ENCODE measurements around the gene TMEM185B. TPM values are rescaled to one million over a fixed set of nuclear protein-coding genes. Genes with fewer than 3 reads are reported as not detected.

TMEM185B gene
- total RNA-seq, 3 donors from 2014 or later: 18.1 to 31.9 (median 26.2) TPM

GRCh38 chr2:120243211-120243610, 20.0 kb upstream of the TMEM185B start:
- Histone ChIP-seq H3K27ac (no peak overlapping the region), H3K4me3 (no peak overlapping the region), H3K9me3 (no peaks in the 10 kb centered on the region), H3K36me3 (no peaks in the 10 kb centered on the region), H3K27me3 (no peaks in the 10 kb centered on the region), H3K4me1 (no peaks in the 10 kb centered on the region)
- no peak for TF ChIP-seq CTCF (IDR thresholded peaks at IDR 0.05)
- TF ChIP-seq POLR2AphosphoS5 (IDR thresholded peaks at IDR 0.05): no peak
- no peak for TF ChIP-seq POLR2A (IDR thresholded peaks at IDR 0.05)
- intact Hi-C loops (cut with DNase I; ENCODE audit: low total_unique reads): no loop called here
- DNase-seq (ENCODE audit: low spot score in 2 of 2): no peak

DNA sequence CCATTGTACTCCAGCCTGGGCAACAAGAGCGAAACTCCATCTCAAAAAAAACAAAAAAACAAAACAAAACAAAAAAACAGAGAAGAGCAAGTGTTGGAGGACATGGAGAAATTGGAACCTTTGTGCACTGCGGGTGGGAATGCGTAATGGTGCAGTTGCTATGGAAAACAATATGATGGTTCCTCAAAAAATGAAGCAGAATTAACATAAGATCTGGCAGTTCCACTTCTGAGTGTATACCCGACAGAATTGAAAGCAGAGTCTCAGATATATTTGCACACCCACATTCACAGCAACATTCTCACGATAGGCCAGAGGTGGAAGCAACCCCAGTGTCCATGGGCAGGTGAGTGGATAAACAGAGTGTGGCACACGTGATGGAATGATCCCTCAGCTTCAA, 18.5 kb upstream of the TMEM185B start:
- peak in 1 of 2 donors; percentile 14 for DNase-seq (ENCODE audit: low spot score in 2 of 2)
- H3K27me3 ChIP-seq: no peaks in the 10 kb centered on the region
- H3K27ac ChIP-seq: no peak overlapping the region
- no peaks in the 10 kb centered on the region for H3K36me3 ChIP-seq
- H3K4me1 ChIP-seq: no peaks in the 10 kb centered on the region
- TF ChIP-seq POLR2AphosphoS5 (IDR thresholded peaks at IDR 0.05): no peak
- TF ChIP-seq POLR2A (IDR thresholded peaks at IDR 0.05): no peak
- no peak for TF ChIP-seq CTCF (IDR thresholded peaks at IDR 0.05)
- no peaks in the 10 kb centered on the region for H3K9me3 ChIP-seq
- intact Hi-C loops (cut with DNase I; ENCODE audit: low total_unique reads): loop anchor here (2.0 kb wide), 1 partner anchor 45 kb away; no protein-coding TSS in a partner anchor
- H3K4me3 ChIP-seq: no peak overlapping the region

GRCh38 chr2:120240901-120241429, 17.8 kb upstream of the TMEM185B start:
- TF ChIP-seq POLR2A (IDR thresholded peaks at IDR 0.05) (no peak), CTCF (IDR thresholded peaks at IDR 0.05) (no peak)
- no peaks in the 10 kb centered on the region for H3K4me1 ChIP-seq
- peak in 1 of 2 donors; percentile 15 for DNase-seq (ENCODE audit: low spot score in 2 of 2)
- intact Hi-C loops (cut with DNase I; ENCODE audit: low total_unique reads): loop anchor here (2.0 kb wide), 1 partner anchor 46 kb away; no protein-coding TSS in a partner anchor
- no peak overlapping the region for H3K27ac ChIP-seq
- no peaks in the 10 kb centered on the region for H3K36me3 ChIP-seq
- H3K9me3 ChIP-seq: no peaks in the 10 kb centered on the region
- H3K27me3 ChIP-seq: no peaks in the 10 kb centered on the region
- no peak overlapping the region for H3K4me3 ChIP-seq

GRCh38 chr2:120239488-120240287, 16.5 kb upstream of the TMEM185B start:
- DNase-seq (ENCODE audit: low spot score in 2 of 2): peak in 1 of 2 donors; percentile 42
- intact Hi-C loops (cut with DNase I; ENCODE audit: low total_unique reads): loop anchor here (2.0 kb wide), 1 partner anchor 47 kb away; no protein-coding TSS in a partner anchor
- H3K4me1 ChIP-seq: no peaks in the 10 kb centered on the region
- peak overlapping the region in 1 of 3 donors; percentile 1 for H3K4me3 ChIP-seq
- no peaks in the 10 kb centered on the region for H3K27me3 ChIP-seq
- H3K9me3 ChIP-seq: no peaks in the 10 kb centered on the region
- TF ChIP-seq POLR2A (IDR thresholded peaks at IDR 0.05) (no peak), CTCF (IDR thresholded peaks at IDR 0.05) (no peak)
- H3K27ac ChIP-seq: peak overlapping the region; percentile 46 to 76
- H3K36me3 ChIP-seq: no peaks in the 10 kb centered on the region
